HAP-1 (cell line): Measurements from ENCODE around the gene SMG6.

Experiments
- DNase-seq, 2 experiments: peaks; one replicate each; pipeline ENCODE4 v3.0.0-alpha.2; 2016 to 2020; ENCODE audit warnings: low spot score in 2 of 2
- H3K27me3 ChIP-seq: fragments of 250-450 bp; sonication (Bioruptor Pico); 2 replicates; pipeline ENCODE4 v1.5.1; 2020; ENCODE audit warnings: low read depth, mild to moderate bottlenecking, moderate library complexity
- H3K36me3 ChIP-seq: fragments of 250-450 bp; sonication (Bioruptor Pico); replicated peaks from 2 replicates; pipeline ENCODE4 v1.5.1; 2020; ENCODE audit warnings: mild to moderate bottlenecking
- H3K4me1 ChIP-seq: fragments of 250-450 bp; sonication (Bioruptor Pico); 2 replicates; pipeline ENCODE4 v1.5.1; 2020; ENCODE audit warnings: mild to moderate bottlenecking
- H3K4me3 ChIP-seq: fragments of 250-450 bp; sonication (Bioruptor Pico); 2 replicates; pipeline ENCODE4 v1.5.1; 2020; ENCODE audit warnings: mild to moderate bottlenecking, moderate library complexity
- H3K9me3 ChIP-seq: fragments of 250-450 bp; sonication (Bioruptor Pico); 2 replicates; pipeline ENCODE4 v1.5.1; 2020; ENCODE audit warnings: mild to moderate bottlenecking, moderate library complexity
- in situ Hi-C: fragments of 300-500 bp; cut with MboI; formaldehyde crosslinking; loops from 3 replicates; pipeline ENCODE4 v1.14.3; 2020; ENCODE audit warnings: low sequenced_read_pairs, inconsistent platforms, mixed read lengths

SMG6 gene

GRCh38 chr17:2051061-2051932 lies 252.3 kb downstream of the SMG6 start:
- no peaks in the 10 kb centered on the region for H3K36me3 ChIP-seq
- in situ Hi-C loops = no loop called here

GRCh38 chr17:2050300-2051060 lies 253.1 kb downstream of the SMG6 start:
- Histone ChIP-seq H3K9me3 (no peaks in the 10 kb centered on the region; the same call in 1 of the 2 replicates), H3K36me3 (no peaks in the 10 kb centered on the region), H3K4me3 (peak overlapping the region; percentile 28), H3K4me1 (peaks cover 7% of the 10 kb centered on the region; the same call in 1 of the 2 replicates), H3K27me3 (peaks cover 16% of the 10 kb centered on the region)
- in situ Hi-C loops = no loop called here
- peak in 1 of 2 experiments; percentile 79 for DNase-seq

More at GRCh38 chr17:2051061-2051932, 252.3 kb downstream of the SMG6 start:
- H3K4me1 ChIP-seq = peaks cover 7% of the 10 kb centered on the region; the same call in 1 of the 2 replicates
- DNase-seq = peak in 1 of 2 experiments; percentile 53
- H3K27me3 ChIP-seq = peaks cover 16% of the 10 kb centered on the region
- H3K4me3 ChIP-seq = no peak overlapping the region; the same call in 1 of the 2 replicates
- no peaks in the 10 kb centered on the region; the same call in 1 of the 2 replicates for H3K9me3 ChIP-seq

GRCh38 chr17:2049333-2050299 lies 254.0 kb downstream of the SMG6 start:
- Histone ChIP-seq H3K4me3 (peak overlapping the region; percentile 38), H3K4me1 (peaks cover 7% of the 10 kb centered on the region; the same call in 1 of the 2 replicates), H3K27me3 (peaks cover 16% of the 10 kb centered on the region), H3K36me3 (no peaks in the 10 kb centered on the region; the same call in 1 of the 2 replicates), H3K9me3 (no peaks in the 10 kb centered on the region; the same call in 1 of the 2 replicates)
- peak; percentile 47 to 88 for DNase-seq
- in situ Hi-C loops = loop anchor here (25.0 kb wide), 1 partner anchor 412 kb away; the partner anchor contains the start of genes RILP, SCARF1 and SLC43A2

GRCh38 chr17:2048805-2049204 lies 254.8 kb downstream of the SMG6 start:
- in situ Hi-C loops = loop anchor here (25.0 kb wide), 1 partner anchor 412 kb away; the partner anchor contains the start of genes RILP, SCARF1 and SLC43A2
- peaks cover 7% of the 10 kb centered on the region; the same call in 1 of the 2 replicates for H3K4me1 ChIP-seq
- no peak overlapping the region; the same call in 1 of the 2 replicates for H3K4me3 ChIP-seq
- H3K36me3 ChIP-seq = no peaks in the 10 kb centered on the region; the same call in 1 of the 2 replicates
- DNase-seq = no peak
- peaks cover 16% of the 10 kb centered on the region for H3K27me3 ChIP-seq
- no peaks in the 10 kb centered on the region; the same call in 1 of the 2 replicates for H3K9me3 ChIP-seq

GRCh38 chr17:2047590-2047989 lies 256.0 kb downstream of the SMG6 start:
- Histone ChIP-seq H3K27me3 (peaks cover 14% of the 10 kb centered on the region), H3K4me1 (peaks cover 7% of the 10 kb centered on the region; the same call in 1 of the 2 replicates), H3K9me3 (no peaks in the 10 kb centered on the region; the same call in 1 of the 2 replicates), H3K4me3 (no peak overlapping the region), H3K36me3 (peaks cover 11% of the 10 kb centered on the region)
- no peak for DNase-seq
- in situ Hi-C loops = loop anchor here (25.0 kb wide), 1 partner anchor 410 kb away; the partner anchor contains the start of genes RILP, SCARF1 and SLC43A2

- no peaks in the 10 kb centered on the region; the same call in 1 of the 2 replicates for H3K9me3 ChIP-seq
- no peak overlapping the region for H3K4me3 ChIP-seq
- peaks cover 18% of the 10 kb centered on the region for H3K36me3 ChIP-seq
- peaks cover 8% of the 10 kb centered on the region; the same call in 1 of the 2 replicates for H3K4me1 ChIP-seq
- in situ Hi-C loops = loop anchor here (25.0 kb wide), 1 partner anchor 407 kb away; the partner anchor contains the start of genes RILP, SCARF1 and SLC43A2
- DNase-seq = no peak
- no peaks in the 10 kb centered on the region for H3K27me3 ChIP-seq
These were observed 259.2 kb downstream of the SMG6 start for GRCh38 chr17:2044263-2044894.

- DNase-seq = no peak
- Histone ChIP-seq H3K27me3 (no peaks in the 10 kb centered on the region), H3K4me1 (peaks cover 5% of the 10 kb centered on the region; the same call in 1 of the 2 replicates), H3K4me3 (no peak overlapping the region), H3K36me3 (peaks cover 18% of the 10 kb centered on the region), H3K9me3 (no peaks in the 10 kb centered on the region)
- in situ Hi-C loops = loop anchor here (25.0 kb wide), 1 partner anchor 406 kb away; the partner anchor contains the start of genes RILP, SCARF1 and SLC43A2
These were observed 259.8 kb downstream of the SMG6 start for GRCh38 chr17:2043785-2044184.

- no peak for DNase-seq
- in situ Hi-C loops = loop anchor here (25.0 kb wide), 1 partner anchor 406 kb away; the partner anchor contains the start of genes RILP, SCARF1 and SLC43A2
- Histone ChIP-seq H3K4me3 (peak overlapping the region; percentile 83), H3K9me3 (no peaks in the 10 kb centered on the region), H3K4me1 (peaks cover 5% of the 10 kb centered on the region; the same call in 1 of the 2 replicates), H3K36me3 (peaks cover 18% of the 10 kb centered on the region), H3K27me3 (no peaks in the 10 kb centered on the region)
These were observed 260.7 kb downstream of the SMG6 start for GRCh38 chr17:2042933-2043332.

GRCh38 chr17:2042390-2042847 lies 261.2 kb downstream of the SMG6 start:
- Histone ChIP-seq H3K27me3 (no peaks in the 10 kb centered on the region), H3K9me3 (no peaks in the 10 kb centered on the region), H3K4me1 (peaks cover 5% of the 10 kb centered on the region; the same call in 1 of the 2 replicates), H3K36me3 (peaks cover 18% of the 10 kb centered on the region), H3K4me3 (peak overlapping the region; percentile 83)
- in situ Hi-C loops = loop anchor here (25.0 kb wide), 1 partner anchor 405 kb away; the partner anchor contains the start of genes RILP, SCARF1 and SLC43A2
- DNase-seq = peak in 1 of 2 experiments; percentile 56

GRCh38 chr17:2041561-2042389 lies 261.8 kb downstream of the SMG6 start, which contains the start of gene OVCA2:
OVCA2 (plus strand) TSS chr17:2042022; CDS start chr17:2042048, 26 bp downstream.
- in situ Hi-C loops = loop anchor here (25.0 kb wide), 1 partner anchor 404 kb away; the partner anchor contains the start of genes RILP, SCARF1 and SLC43A2
- Histone ChIP-seq H3K4me3 (peak within 1 kb of the TSS; percentile 83), H3K4me1 (peaks cover 5% of the 10 kb centered on the region; the same call in 1 of the 2 replicates), H3K27me3 (no peaks in the 10 kb centered on the region), H3K9me3 (no peaks in the 10 kb centered on the region), H3K36me3 (peaks cover 18% of the 10 kb centered on the region)
- peak; percentile 92 to 98 for DNase-seq
